Measurements from ENCODE around the gene PIP4K2B. TPM values are rescaled to one million over a fixed set of nuclear protein-coding genes. Genes with fewer than 3 reads are reported as not detected.

PIP4K2B gene
- total RNA-seq: 10 to 100 TPM; 49.9 to 51.4 TPM

GRCh38 chr17:38799501-38800236 lies at the start of gene PIP4K2B:
PIP4K2B (minus strand) TSS chr17:38799556; CDS start chr17:38799424, 132 bp downstream.
- H3K27me3 Mint-ChIP-seq (ENCODE audit: low read depth): no peaks in the 10 kb centered on the region
- H3K9me3 Mint-ChIP-seq (ENCODE audit: insufficient read depth): no peaks in the 10 kb centered on the region
- peaks cover 52% of the 10 kb centered on the region for H3K36me3 Mint-ChIP-seq (ENCODE audit: low read depth)
- CTCF ChIA-PET: no interaction called here
- H3K4me3 Mint-ChIP-seq: peak within 1 kb of the TSS; percentile 84
- POLR2A ChIA-PET: interaction anchor here (1.4 kb wide), 1 partner anchor 54 kb away, joined by 7 read pairs; the partner anchor contains the start of gene RPL23
- ATAC-seq: peak; percentile 83
- H3K4me1 Mint-ChIP-seq (ENCODE audit: low read depth): peaks cover 36% of the 10 kb centered on the region
- peak; percentile 93 for DNase-seq
- H3K27ac Mint-ChIP-seq: peak within 1 kb of the TSS; percentile 87

GRCh38 chr17:38848557-38848891 lies 49.2 kb upstream of the PIP4K2B start:
- peaks cover 62% of the 10 kb centered on the region for H3K36me3 Mint-ChIP-seq (ENCODE audit: low read depth)
- CTCF ChIA-PET: no interaction called here
- no peak overlapping the region for H3K4me3 Mint-ChIP-seq
- POLR2A ChIA-PET: no interaction called here
- H3K27me3 Mint-ChIP-seq (ENCODE audit: low read depth): no peaks in the 10 kb centered on the region
- no peak overlapping the region for H3K27ac Mint-ChIP-seq
- H3K4me1 Mint-ChIP-seq (ENCODE audit: low read depth): peaks cover 35% of the 10 kb centered on the region
- no peaks in the 10 kb centered on the region for H3K9me3 Mint-ChIP-seq (ENCODE audit: insufficient read depth)
- DNase-seq: no peak
- no peak for ATAC-seq

- no peak overlapping the region for H3K27ac Mint-ChIP-seq
- H3K9me3 Mint-ChIP-seq (ENCODE audit: insufficient read depth): no peaks in the 10 kb centered on the region
- DNase-seq (no peak), ATAC-seq (no peak)
- ChIA-PET POLR2A (interaction anchor here (1.6 kb wide), 1 partner anchor 10 kb away, joined by 6 read pairs; the partner anchor contains the start of gene RPL23), CTCF (no interaction called here)
- no peak overlapping the region for H3K4me3 Mint-ChIP-seq
- H3K4me1 Mint-ChIP-seq (ENCODE audit: low read depth): peaks cover 12% of the 10 kb centered on the region
- H3K27me3 Mint-ChIP-seq (ENCODE audit: low read depth): no peaks in the 10 kb centered on the region
- peaks cover 23% of the 10 kb centered on the region for H3K36me3 Mint-ChIP-seq (ENCODE audit: low read depth)
Measured at GRCh38 chr17:38844261-38844757, 45.0 kb upstream of the PIP4K2B start.

GRCh38 chr17:38825762-38826247 lies 26.4 kb upstream of the PIP4K2B start:
- POLR2A ChIA-PET: interaction anchor here (0.7 to 3.0 kb wide), 10 partner anchors 14 to 121 kb away, joined by 3 to 45 read pairs (median 4); partner anchors contain the start of genes LASP1, MLLT6, PSMB3 and RPL23
- Mint-ChIP-seq H3K27ac (peak overlapping the region; percentile 97), H3K9me3 (ENCODE audit: insufficient read depth) (no peaks in the 10 kb centered on the region), H3K27me3 (ENCODE audit: low read depth) (no peaks in the 10 kb centered on the region), H3K4me1 (ENCODE audit: low read depth) (peaks cover 34% of the 10 kb centered on the region), H3K36me3 (ENCODE audit: low read depth) (peaks cover 21% of the 10 kb centered on the region), H3K4me3 (peak overlapping the region; percentile 100)
- CTCF ChIA-PET: interaction anchor here (1.0 to 1.3 kb wide), 3 partner anchors 27 to 349 kb away, joined by 3 to 5 read pairs (median 4); partner anchors contain the start of gene LASP1
- ATAC-seq: no peak
- DNase-seq: no peak

- ATAC-seq (peak; percentile 82), DNase-seq (peak; percentile 96)
- CTCF ChIA-PET: interaction anchor here (0.7 to 1.3 kb wide), 5 partner anchors 28 to 349 kb away, joined by 3 to 5 read pairs (median 4); partner anchors contain the start of gene LASP1
- POLR2A ChIA-PET: interaction anchor here (0.6 to 3.0 kb wide), 12 partner anchors 13 to 328 kb away, joined by 3 to 45 read pairs (median 4); partner anchors contain the start of genes LASP1, MLLT6, PSMB3 and RPL23
- Mint-ChIP-seq H3K27me3 (ENCODE audit: low read depth) (no peaks in the 10 kb centered on the region), H3K9me3 (ENCODE audit: insufficient read depth) (no peaks in the 10 kb centered on the region), H3K4me3 (peak within 1 kb of the TSS; percentile 100), H3K27ac (peak within 1 kb of the TSS; percentile 97), H3K4me1 (ENCODE audit: low read depth) (peaks cover 35% of the 10 kb centered on the region), H3K36me3 (ENCODE audit: low read depth) (peaks cover 28% of the 10 kb centered on the region)
Measured at GRCh38 chr17:38824899-38825761, 25.8 kb upstream of the PIP4K2B start, which contains the start of gene CWC25. CWC25 (minus strand) TSS chr17:38825321; CDS start chr17:38825183, 138 bp downstream.

GRCh38 chr17:38815576-38816193 lies 16.3 kb upstream of the PIP4K2B start:
- no peak overlapping the region for H3K27ac Mint-ChIP-seq
- peaks cover 9% of the 10 kb centered on the region for H3K4me1 Mint-ChIP-seq (ENCODE audit: low read depth)
- peaks cover 32% of the 10 kb centered on the region for H3K36me3 Mint-ChIP-seq (ENCODE audit: low read depth)
- ChIA-PET CTCF (interaction anchor here (1.0 kb wide), 1 partner anchor 54 kb away, joined by 3 read pairs; no protein-coding TSS in a partner anchor), POLR2A (no interaction called here)
- DNase-seq (peak; percentile 30), ATAC-seq (peak; percentile 53)
- H3K9me3 Mint-ChIP-seq (ENCODE audit: insufficient read depth): no peaks in the 10 kb centered on the region
- H3K27me3 Mint-ChIP-seq (ENCODE audit: low read depth): no peaks in the 10 kb centered on the region
- no peak overlapping the region for H3K4me3 Mint-ChIP-seq

- H3K27me3 Mint-ChIP-seq (ENCODE audit: low read depth): no peaks in the 10 kb centered on the region
- ATAC-seq: no peak
- H3K4me3 Mint-ChIP-seq: no peak overlapping the region
- no peaks in the 10 kb centered on the region for H3K4me1 Mint-ChIP-seq (ENCODE audit: low read depth)
- POLR2A ChIA-PET: no interaction called here
- no peak overlapping the region for H3K27ac Mint-ChIP-seq
- DNase-seq: no peak
- peaks cover 48% of the 10 kb centered on the region for H3K36me3 Mint-ChIP-seq (ENCODE audit: low read depth)
- CTCF ChIA-PET: no interaction called here
- H3K9me3 Mint-ChIP-seq (ENCODE audit: insufficient read depth): no peaks in the 10 kb centered on the region
Measured at GRCh38 chr17:38809828-38810227, 10.5 kb upstream of the PIP4K2B start.

- peaks cover 36% of the 10 kb centered on the region for H3K4me1 Mint-ChIP-seq (ENCODE audit: low read depth)
- H3K27ac Mint-ChIP-seq: peak overlapping the region; percentile 83
- H3K4me3 Mint-ChIP-seq: peak overlapping the region; percentile 81
- DNase-seq (no peak), ATAC-seq (no peak)
- H3K9me3 Mint-ChIP-seq (ENCODE audit: insufficient read depth): no peaks in the 10 kb centered on the region
- CTCF ChIA-PET: no interaction called here
- H3K36me3 Mint-ChIP-seq (ENCODE audit: low read depth): peaks cover 52% of the 10 kb centered on the region
- H3K27me3 Mint-ChIP-seq (ENCODE audit: low read depth): no peaks in the 10 kb centered on the region
- POLR2A ChIA-PET: interaction anchor here (1.4 kb wide), 1 partner anchor 53 kb away, joined by 7 read pairs; the partner anchor contains the start of gene RPL23
Measured at GRCh38 chr17:38800237-38800760, 943 bp upstream of the PIP4K2B start.

GRCh38 chr17:38798614-38799500 lies 499 bp downstream of the PIP4K2B start:
- ChIA-PET POLR2A (interaction anchor here (0.7 to 1.4 kb wide), 3 partner anchors 54 to 256 kb away, joined by 3 to 7 read pairs (median 4); partner anchors contain the start of gene RPL23), CTCF (interaction anchor here (0.6 to 1.3 kb wide), 2 partner anchors 24 to 355 kb away, joined by 3 read pairs; no protein-coding TSS in a partner anchor)
- no peaks in the 10 kb centered on the region for H3K9me3 Mint-ChIP-seq (ENCODE audit: insufficient read depth)
- H3K36me3 Mint-ChIP-seq (ENCODE audit: low read depth): peaks cover 50% of the 10 kb centered on the region
- no peaks in the 10 kb centered on the region for H3K27me3 Mint-ChIP-seq (ENCODE audit: low read depth)
- DNase-seq: peak; percentile 79
- H3K27ac Mint-ChIP-seq: peak overlapping the region; percentile 87
- H3K4me3 Mint-ChIP-seq: peak overlapping the region; percentile 84
- H3K4me1 Mint-ChIP-seq (ENCODE audit: low read depth): peaks cover 39% of the 10 kb centered on the region
- peak; percentile 59 for ATAC-seq

- Mint-ChIP-seq H3K27me3 (ENCODE audit: low read depth) (no peaks in the 10 kb centered on the region), H3K36me3 (ENCODE audit: low read depth) (peaks cover 48% of the 10 kb centered on the region), H3K9me3 (ENCODE audit: insufficient read depth) (no peaks in the 10 kb centered on the region), H3K27ac (peak overlapping the region; percentile 87), H3K4me3 (peak overlapping the region; percentile 84), H3K4me1 (ENCODE audit: low read depth) (peaks cover 39% of the 10 kb centered on the region)
- CTCF ChIA-PET: interaction anchor here (0.8 to 1.5 kb wide), 4 partner anchors 8 to 356 kb away, joined by 3 to 4 read pairs (median 3); no protein-coding TSS in a partner anchor
- POLR2A ChIA-PET: interaction anchor here (0.9 to 1.2 kb wide), 3 partner anchors 56 to 257 kb away, joined by 3 to 4 read pairs (median 3); partner anchors contain the start of gene RPL23
- DNase-seq (no peak), ATAC-seq (no peak)
Measured at GRCh38 chr17:38797828-38798227, 1.5 kb downstream of the PIP4K2B start.
